Smooth muscle cell (in vitro differentiated cells): ENCODE data around the gene TMSB15A. TPM values are rescaled to one million over a fixed set of nuclear protein-coding genes. Genes with fewer than 3 reads are reported as not detected.
"Not testable (repeated sequence)": the region's sequence is repeated elsewhere in the genome, so short reads cannot be mapped to it uniquely, and the experiment has no call there.

ENCODE experiments used
- DNase-seq: peaks from one replicate; lab custom pipeline; 2025; ENCODE audit not compliant: unreplicated experiment; lab: John Stamatoyannopoulos, UW
- H2AFZ ChIP-seq: fragments of 200-600 bp; sonication (generic); 2 replicates; pipeline ENCODE4 v1.6.0; 2016; ENCODE audit warnings: antibody characterized with exemption, low read depth, mild to moderate bottlenecking
- H3F3A ChIP-seq: fragments of 200-600 bp; sonication (generic); 2 replicates; pipeline ENCODE4 v1.6.0; 2017; ENCODE audit warnings: antibody characterized with exemption, low read depth
- H3K27ac ChIP-seq: fragments of 200-600 bp; sonication (generic); 2 replicates; pipeline ENCODE4 v1.5.1; 2016; ENCODE audit warnings: low read depth, mild to moderate bottlenecking
- H3K27me3 ChIP-seq: fragments of 200-600 bp; sonication (generic); 2 replicates; pipeline ENCODE4 v1.6.1; 2016; ENCODE audit warnings: low read depth, mild to moderate bottlenecking
- H3K36me3 ChIP-seq: fragments of 200-600 bp; sonication (generic); 2 replicates; pipeline ENCODE4 v1.5.1; 2016; ENCODE audit warnings: low read depth
- H3K4me1 ChIP-seq: fragments of 200-600 bp; sonication (generic); 2 replicates; pipeline ENCODE4 v1.5.1; 2016; ENCODE audit warnings: low read depth
- H3K4me2 ChIP-seq: fragments of 200-600 bp; sonication (generic); 2 replicates; pipeline ENCODE4 v1.6.0; 2016; ENCODE audit warnings: mild to moderate bottlenecking
- H3K4me3 ChIP-seq: fragments of 200-600 bp; sonication (generic); 2 replicates; pipeline ENCODE4 v1.5.1; 2016; ENCODE audit warnings: mild to moderate bottlenecking
- H3K79me2 ChIP-seq: fragments of 200-600 bp; sonication (generic); 2 replicates; pipeline ENCODE4 v1.6.0; 2016; ENCODE audit warnings: low read depth, mild to moderate bottlenecking
- H3K9ac ChIP-seq: fragments of 200-600 bp; sonication (generic); 2 replicates; pipeline ENCODE4 v1.6.0; 2016; ENCODE audit warnings: low read depth
- H3K9me3 ChIP-seq: fragments of 200-600 bp; sonication (generic); replicated peaks from 2 replicates; pipeline ENCODE4 v1.5.1; 2016; ENCODE audit warnings: low read depth
- H4K20me1 ChIP-seq: fragments of 200-600 bp; sonication (generic); 2 replicates; pipeline ENCODE4 v1.6.0; 2016; ENCODE audit warnings: low read depth
- CTCF ChIP-seq: fragments of 200-600 bp; sonication (generic); IDR thresholded peaks from 2 replicates; pipeline ENCODE4 v1.5.1; 2017; ENCODE audit warnings: borderline replicate concordance, mild to moderate bottlenecking, antibody characterized with exemption; ENCODE audit not compliant: insufficient read depth, poor library complexity, severe bottlenecking
- WGBS: methylation state at CpG from one replicate; pipeline ENCODE4 v1.1.7; 2016; ENCODE audit warnings: low lambda C conversion rate; 5-methylcytosine and 5-hydroxymethylcytosine counted together
- polyA plus RNA-seq: library from polyadenylated mRNA; unstranded; fragments of >200 nt; fragmentation: Nextera tagmentation; extraction: Ambion mirVana; gene quantifications from 2 replicates; pipeline ENCODE4 v1.2.1, GENCODE V29; 2016
- total RNA-seq: library from RNA; depleted of rRNA; stranded (reverse); fragments of >200 nt; gene quantifications from 2 replicates; pipeline ENCODE4 v1.2.3, GENCODE V29; 2014

The TMSB15A gene
- total and polyA plus RNA-seq, 2 experiments from 2014 or later: 12.8 to 26.7 TPM

- H3K4me3 ChIP-seq: no peak overlapping the region
- no peak overlapping the region for H2AFZ ChIP-seq
- DNase-seq: no peak
- peaks cover 4% of the 10 kb centered on the region for H3K9me3 ChIP-seq
- no peaks in the 10 kb centered on the region for H3F3A ChIP-seq
- no peaks in the 10 kb centered on the region for H4K20me1 ChIP-seq
- H3K27me3 ChIP-seq: no peaks in the 10 kb centered on the region
- no peak overlapping the region for H3K27ac ChIP-seq
- no peaks in the 10 kb centered on the region for H3K36me3 ChIP-seq
- H3K79me2 ChIP-seq: no peaks in the 10 kb centered on the region
- 59% methylated on average over 7 of the region's 7 CpGs for WGBS
- H3K9ac ChIP-seq: no peak overlapping the region
- no peak for TF ChIP-seq CTCF
- no peak overlapping the region for H3K4me2 ChIP-seq
- no peaks in the 10 kb centered on the region for H3K4me1 ChIP-seq
These were observed 787 bp upstream of the TMSB15A start for GRCh38 chrX:102517326-102517725.

- H3K27ac ChIP-seq: no peak overlapping the region
- H3K4me1 ChIP-seq: no peaks in the 10 kb centered on the region
- DNase-seq: no peak
- TF ChIP-seq CTCF: no peak
- H3K4me2 ChIP-seq: no peak overlapping the region
- no peaks in the 10 kb centered on the region for H3F3A ChIP-seq
- H4K20me1 ChIP-seq: no peaks in the 10 kb centered on the region
- no peaks in the 10 kb centered on the region for H3K27me3 ChIP-seq
- 84% methylated on average over 1 of the region's 1 CpG for WGBS
- no peaks in the 10 kb centered on the region for H3K36me3 ChIP-seq
- no peak overlapping the region for H3K4me3 ChIP-seq
- H3K9me3 ChIP-seq: peaks cover 4% of the 10 kb centered on the region
- H3K79me2 ChIP-seq: no peaks in the 10 kb centered on the region
- H3K9ac ChIP-seq: no peak overlapping the region
- H2AFZ ChIP-seq: no peak overlapping the region
These were observed 2.0 kb downstream of the TMSB15A start for GRCh38 chrX:102514536-102514935.

- Histone ChIP-seq H3F3A (no peaks in the 10 kb centered on the region), H3K4me2 (no peak overlapping the region), H3K4me3 (no peak overlapping the region), H3K9me3 (no peaks in the 10 kb centered on the region), H3K27me3 (no peaks in the 10 kb centered on the region), H2AFZ (no peak overlapping the region), H4K20me1 (no peaks in the 10 kb centered on the region), H3K79me2 (no peaks in the 10 kb centered on the region), H3K4me1 (no peaks in the 10 kb centered on the region), H3K9ac (no peak overlapping the region), H3K27ac (no peak overlapping the region), H3K36me3 (no peaks in the 10 kb centered on the region)
- no peak for TF ChIP-seq CTCF
- DNase-seq: no peak
- WGBS: 83% methylated on average over 2 of the region's 2 CpGs
These were observed 17.8 kb downstream of the TMSB15A start for GRCh38 chrX:102498732-102499131.

GRCh38 chrX:102491766-102492165 lies 24.8 kb downstream of the TMSB15A start:
- no peaks in the 10 kb centered on the region for H4K20me1 ChIP-seq
- no peaks in the 10 kb centered on the region for H3K79me2 ChIP-seq
- no peak overlapping the region for H3K27ac ChIP-seq
- no peaks in the 10 kb centered on the region for H3K9me3 ChIP-seq
- H3K9ac ChIP-seq: no peak overlapping the region
- TF ChIP-seq CTCF: no peak
- no peak for DNase-seq
- no peaks in the 10 kb centered on the region for H3K4me1 ChIP-seq
- H3K36me3 ChIP-seq: no peaks in the 10 kb centered on the region
- H3K4me3 ChIP-seq: no peak overlapping the region
- no peaks in the 10 kb centered on the region for H3K27me3 ChIP-seq
- no peak overlapping the region for H3K4me2 ChIP-seq
- no peak overlapping the region for H2AFZ ChIP-seq
- no peaks in the 10 kb centered on the region for H3F3A ChIP-seq

- H3F3A ChIP-seq, H3K9me3 ChIP-seq, DNase-seq, H3K27ac ChIP-seq, H3K4me1 ChIP-seq, H3K9ac ChIP-seq, H3K4me3 ChIP-seq, H3K4me2 ChIP-seq, H3K36me3 ChIP-seq, H4K20me1 ChIP-seq, H2AFZ ChIP-seq, H3K79me2 ChIP-seq, H3K27me3 ChIP-seq: not testable (repeated sequence)
- WGBS: 48% methylated on average over 4 of the region's 5 CpGs
These were observed 37.8 kb downstream of the TMSB15A start for GRCh38 chrX:102478765-102479164.

- DNase-seq: not testable (repeated sequence)
- WGBS: 62% methylated on average over 7 of the region's 17 CpGs
These were observed 44.7 kb downstream of the TMSB15A start, which contains the start of gene TCP11X2 for GRCh38 chrX:102471762-102472220. TSS of gene TCP11X2 (minus strand) at chrX:102471812.

More at GRCh38 chrX:102471762-102472220, 44.7 kb downstream of the TMSB15A start, which contains the start of gene TCP11X2:
- not testable (repeated sequence) for H3K27me3 ChIP-seq, H3K4me3 ChIP-seq, H3K9ac ChIP-seq, H3K27ac ChIP-seq, H3F3A ChIP-seq, H3K4me1 ChIP-seq, H3K36me3 ChIP-seq, H4K20me1 ChIP-seq, H3K4me2 ChIP-seq, H3K9me3 ChIP-seq, H2AFZ ChIP-seq, H3K79me2 ChIP-seq
